ENCODE results near the gene AK8. TPM values are rescaled to one million over a fixed set of nuclear protein-coding genes. Genes with fewer than 3 reads are reported as not detected.

The AK8 gene
- total and polyA plus RNA-seq, 2 experiments from 2014 or later = 0.40 to 4.5 TPM

DNA sequence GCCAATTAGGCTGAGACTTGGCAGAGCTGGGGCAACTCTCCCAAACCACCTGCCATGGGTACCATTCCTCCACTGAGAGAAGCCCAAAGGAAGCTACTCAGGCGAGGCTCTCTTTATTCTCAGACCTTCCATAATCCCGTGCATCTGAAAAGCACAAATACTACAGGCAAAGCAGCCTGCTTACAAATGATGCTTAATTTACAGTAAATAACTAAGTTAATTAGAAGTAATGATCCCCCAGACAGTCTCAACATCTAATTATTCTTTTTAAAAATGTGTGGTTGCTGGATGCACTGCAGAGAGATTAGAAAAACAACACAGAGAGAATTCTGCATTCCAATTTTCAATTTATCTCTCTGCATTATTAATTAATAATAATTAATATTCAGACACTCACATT is 53.1 kb downstream of the AK8 start:
- Histone ChIP-seq H4K20me1 (ENCODE audit: insufficient read depth, poor library complexity, severe bottlenecking) (no peaks in the 10 kb centered on the region), H3K9me2 (replicated peaks; ENCODE audit: insufficient read depth) (no peaks in the 10 kb centered on the region), H3K79me2 (no peaks in the 10 kb centered on the region), H3K27me3 (no peaks in the 10 kb centered on the region), H3K9me3 (ENCODE audit: low read depth) (no peaks in the 10 kb centered on the region), H3K4me2 (no peak overlapping the region), H3K4me1 (ENCODE audit: insufficient read depth) (no peaks in the 10 kb centered on the region), H2AFZ (no peak overlapping the region), H3K36me3 (replicated peaks; ENCODE audit: insufficient read depth, low read depth) (no peaks in the 10 kb centered on the region), H3K4me3 (no peak overlapping the region), H3K27ac (no peak overlapping the region)
- TF ChIP-seq EZH2 (IDR thresholded peaks at IDR 0.05; ENCODE audit: borderline replicate concordance) = no peak
- TF ChIP-seq, protein P1, sequence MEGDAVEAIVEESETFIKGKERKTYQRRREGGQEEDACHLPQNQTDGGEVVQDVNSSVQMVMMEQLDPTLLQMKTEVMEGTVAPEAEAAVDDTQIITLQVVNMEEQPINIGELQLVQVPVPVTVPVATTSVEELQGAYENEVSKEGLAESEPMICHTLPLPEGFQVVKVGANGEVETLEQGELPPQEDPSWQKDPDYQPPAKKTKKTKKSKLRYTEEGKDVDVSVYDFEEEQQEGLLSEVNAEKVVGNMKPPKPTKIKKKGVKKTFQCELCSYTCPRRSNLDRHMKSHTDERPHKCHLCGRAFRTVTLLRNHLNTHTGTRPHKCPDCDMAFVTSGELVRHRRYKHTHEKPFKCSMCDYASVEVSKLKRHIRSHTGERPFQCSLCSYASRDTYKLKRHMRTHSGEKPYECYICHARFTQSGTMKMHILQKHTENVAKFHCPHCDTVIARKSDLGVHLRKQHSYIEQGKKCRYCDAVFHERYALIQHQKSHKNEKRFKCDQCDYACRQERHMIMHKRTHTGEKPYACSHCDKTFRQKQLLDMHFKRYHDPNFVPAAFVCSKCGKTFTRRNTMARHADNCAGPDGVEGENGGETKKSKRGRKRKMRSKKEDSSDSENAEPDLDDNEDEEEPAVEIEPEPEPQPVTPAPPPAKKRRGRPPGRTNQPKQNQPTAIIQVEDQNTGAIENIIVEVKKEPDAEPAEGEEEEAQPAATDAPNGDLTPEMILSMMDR (IDR thresholded peaks at IDR 0.05; ENCODE audit: poor library complexity) = no peak
- no peak for TF ChIP-seq EZH2phosphoT487 (IDR thresholded peaks at IDR 0.05; ENCODE audit: low read depth, severe bottlenecking, unreplicated experiment)
- WGBS (ENCODE audit: low lambda C conversion rate, missing lambda C conversion rate) = 79% methylated on average over 2 of the region's 2 CpGs
- no peak for DNase-seq (ENCODE audit: low spot score)

DNA sequence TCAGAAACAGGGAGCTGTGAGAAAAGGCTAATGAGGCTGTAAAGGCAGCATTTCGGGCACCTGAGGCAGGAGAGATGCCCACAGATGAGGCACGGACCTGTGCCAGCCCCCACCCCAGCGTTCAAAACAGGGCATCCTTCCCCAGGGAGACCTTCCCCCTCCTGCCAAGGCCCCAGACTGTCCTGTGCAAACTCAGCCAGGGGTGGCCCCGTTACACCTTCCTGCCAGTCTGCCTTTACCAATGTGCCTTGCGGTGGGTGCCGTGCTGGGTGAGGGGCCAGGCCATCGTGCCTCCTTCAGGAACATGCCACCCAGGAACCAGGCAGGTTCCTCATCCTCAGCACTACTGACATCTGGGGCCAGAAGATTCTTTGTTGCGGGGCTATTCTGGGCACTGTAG is 53.9 kb downstream of the AK8 start:
- no peaks in the 10 kb centered on the region for H3K79me2 ChIP-seq

DNA sequence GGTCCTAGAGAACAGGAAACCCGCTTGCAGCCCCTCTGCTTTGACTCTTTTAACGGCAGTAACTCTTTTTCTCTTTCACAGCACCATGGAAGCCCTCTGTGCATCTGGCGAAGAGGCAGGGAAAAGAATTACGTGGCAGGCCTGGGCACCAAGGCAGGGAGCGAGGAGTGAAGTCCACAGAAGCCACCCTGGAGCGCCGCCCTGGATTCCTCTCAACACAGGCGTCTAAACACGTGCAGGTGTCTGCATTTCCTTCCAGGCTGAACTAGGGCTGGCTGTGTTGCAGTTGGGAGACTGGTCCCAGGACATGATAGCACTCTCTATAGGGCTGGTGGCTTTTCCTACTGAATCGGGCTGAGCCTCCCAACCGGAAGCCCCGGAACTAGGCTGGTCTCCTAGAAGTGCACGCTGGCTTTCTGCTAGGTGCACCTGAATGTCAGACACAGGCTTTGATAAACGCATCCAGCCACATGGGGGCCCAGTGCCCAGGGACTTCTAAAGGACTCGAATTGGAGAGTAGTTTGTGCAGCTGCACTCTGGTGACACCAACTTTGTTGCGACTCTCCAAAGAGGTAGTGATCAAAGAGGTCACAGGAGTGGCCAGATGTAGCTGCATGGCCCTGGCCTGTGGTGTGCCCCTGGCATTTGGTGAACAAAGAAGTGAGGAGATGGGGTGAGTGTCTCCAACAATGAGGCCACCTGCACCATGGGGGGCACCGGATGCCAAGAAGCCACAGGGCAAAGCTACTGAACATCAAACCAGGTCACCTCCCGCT is 54.5 kb downstream of the AK8 start:
- Histone ChIP-seq H3K4me3 (no peak overlapping the region), H3K4me2 (no peak overlapping the region), H3K36me3 (replicated peaks; ENCODE audit: insufficient read depth, low read depth) (no peaks in the 10 kb centered on the region), H3K4me1 (ENCODE audit: insufficient read depth) (no peaks in the 10 kb centered on the region), H3K9me3 (ENCODE audit: low read depth) (no peaks in the 10 kb centered on the region), H4K20me1 (ENCODE audit: insufficient read depth, poor library complexity, severe bottlenecking) (no peaks in the 10 kb centered on the region), H3K27ac (no peak overlapping the region), H3K79me2 (no peaks in the 10 kb centered on the region), H2AFZ (no peak overlapping the region), H3K27me3 (peaks cover 4% of the 10 kb centered on the region), H3K9me2 (replicated peaks; ENCODE audit: insufficient read depth) (no peaks in the 10 kb centered on the region)
- DNase-seq (ENCODE audit: low spot score) = no peak
- 82% methylated on average over 16 of the region's 18 CpGs for WGBS (ENCODE audit: low lambda C conversion rate, missing lambda C conversion rate)
- TF ChIP-seq EZH2phosphoT487 (IDR thresholded peaks at IDR 0.05; ENCODE audit: low read depth, severe bottlenecking, unreplicated experiment) (no peak), EZH2 (IDR thresholded peaks at IDR 0.05; ENCODE audit: borderline replicate concordance) (no peak)
- TF ChIP-seq, protein P1 (IDR thresholded peaks at IDR 0.05; ENCODE audit: poor library complexity) = no peak

More for the DNA sequence above, 53.9 kb downstream of the AK8 start:
- Histone ChIP-seq H3K27ac (no peak overlapping the region), H3K36me3 (replicated peaks; ENCODE audit: insufficient read depth, low read depth) (no peaks in the 10 kb centered on the region), H3K9me3 (ENCODE audit: low read depth) (no peaks in the 10 kb centered on the region), H3K27me3 (no peaks in the 10 kb centered on the region), H3K4me1 (ENCODE audit: insufficient read depth) (no peaks in the 10 kb centered on the region), H3K9me2 (replicated peaks; ENCODE audit: insufficient read depth) (no peaks in the 10 kb centered on the region), H4K20me1 (ENCODE audit: insufficient read depth, poor library complexity, severe bottlenecking) (no peaks in the 10 kb centered on the region), H3K4me3 (no peak overlapping the region), H3K4me2 (no peak overlapping the region), H2AFZ (no peak overlapping the region)
- TF ChIP-seq EZH2 (IDR thresholded peaks at IDR 0.05; ENCODE audit: borderline replicate concordance) (no peak), EZH2phosphoT487 (IDR thresholded peaks at IDR 0.05; ENCODE audit: low read depth, severe bottlenecking, unreplicated experiment) (no peak)
- TF ChIP-seq, protein P1 (IDR thresholded peaks at IDR 0.05; ENCODE audit: poor library complexity) = no peak
- DNase-seq (ENCODE audit: low spot score) = no peak
- 92% methylated on average over 8 of the region's 8 CpGs for WGBS (ENCODE audit: low lambda C conversion rate, missing lambda C conversion rate)
